Mesothelial cell of epicardium (in vitro differentiated cells): Measurements from ENCODE around the gene ST7. TPM values are rescaled to one million over a fixed set of nuclear protein-coding genes. Genes with fewer than 3 reads are reported as not detected.

Experiments
- DNase-seq, 2 experiments: peaks; one replicate each; pipeline ENCODE4 v3.0.0; 2021; ENCODE audit warnings: low spot score in 2 of 2; ENCODE audit not compliant: unreplicated experiment in 2 of 2
- H3K27ac Mint-ChIP-seq: 2 replicates; pipeline ENCODE4 v1.8.0; 2021; ENCODE audit warnings: mixed read lengths
- H3K27me3 Mint-ChIP-seq: 2 replicates; pipeline ENCODE4 v1.8.0; 2021; ENCODE audit warnings: low read depth, mixed read lengths
- H3K36me3 Mint-ChIP-seq: 2 replicates; pipeline ENCODE4 v1.8.0; 2021; ENCODE audit warnings: mixed read lengths
- H3K4me1 Mint-ChIP-seq: 2 replicates; pipeline ENCODE4 v1.8.0; 2021; ENCODE audit warnings: mixed read lengths
- H3K4me3 Mint-ChIP-seq: 2 replicates; pipeline ENCODE4 v1.8.0; 2021; ENCODE audit warnings: mild to moderate bottlenecking, moderate library complexity, mixed read lengths
- H3K9me3 Mint-ChIP-seq: 2 replicates; pipeline ENCODE4 v1.8.0; 2021; ENCODE audit warnings: mixed read lengths
- total RNA-seq: library from RNA; stranded (reverse); gene quantifications from 3 replicates; pipeline ENCODE4 v1.2.1, GENCODE V29; 2021
- TF ChIP-seq, protein P1 (sequence below): fragments of 200-600 bp; sonication (generic); IDR thresholded peaks from one replicate; pipeline ENCODE4 v1.5.0; 2021; ENCODE audit warnings: antibody characterized with exemption; ENCODE audit not compliant: unreplicated experiment

The ST7 gene
- total RNA-seq, 1 donor from 2014 or later, result 40.5 TPM

- Mint-ChIP-seq H3K27ac (peak overlapping the region; percentile 64), H3K36me3 (peaks cover 10% of the 10 kb centered on the region), H3K9me3 (peaks cover 8% of the 10 kb centered on the region), H3K4me3 (no peak overlapping the region), H3K27me3 (no peaks in the 10 kb centered on the region), H3K4me1 (peaks cover 31% of the 10 kb centered on the region)
- TF ChIP-seq, protein P1, sequence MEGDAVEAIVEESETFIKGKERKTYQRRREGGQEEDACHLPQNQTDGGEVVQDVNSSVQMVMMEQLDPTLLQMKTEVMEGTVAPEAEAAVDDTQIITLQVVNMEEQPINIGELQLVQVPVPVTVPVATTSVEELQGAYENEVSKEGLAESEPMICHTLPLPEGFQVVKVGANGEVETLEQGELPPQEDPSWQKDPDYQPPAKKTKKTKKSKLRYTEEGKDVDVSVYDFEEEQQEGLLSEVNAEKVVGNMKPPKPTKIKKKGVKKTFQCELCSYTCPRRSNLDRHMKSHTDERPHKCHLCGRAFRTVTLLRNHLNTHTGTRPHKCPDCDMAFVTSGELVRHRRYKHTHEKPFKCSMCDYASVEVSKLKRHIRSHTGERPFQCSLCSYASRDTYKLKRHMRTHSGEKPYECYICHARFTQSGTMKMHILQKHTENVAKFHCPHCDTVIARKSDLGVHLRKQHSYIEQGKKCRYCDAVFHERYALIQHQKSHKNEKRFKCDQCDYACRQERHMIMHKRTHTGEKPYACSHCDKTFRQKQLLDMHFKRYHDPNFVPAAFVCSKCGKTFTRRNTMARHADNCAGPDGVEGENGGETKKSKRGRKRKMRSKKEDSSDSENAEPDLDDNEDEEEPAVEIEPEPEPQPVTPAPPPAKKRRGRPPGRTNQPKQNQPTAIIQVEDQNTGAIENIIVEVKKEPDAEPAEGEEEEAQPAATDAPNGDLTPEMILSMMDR, result no peak
- DNase-seq, result no peak
Observed at GRCh38 chr7:117034851-117035464, 81.7 kb downstream of the ST7 start.

DNA sequence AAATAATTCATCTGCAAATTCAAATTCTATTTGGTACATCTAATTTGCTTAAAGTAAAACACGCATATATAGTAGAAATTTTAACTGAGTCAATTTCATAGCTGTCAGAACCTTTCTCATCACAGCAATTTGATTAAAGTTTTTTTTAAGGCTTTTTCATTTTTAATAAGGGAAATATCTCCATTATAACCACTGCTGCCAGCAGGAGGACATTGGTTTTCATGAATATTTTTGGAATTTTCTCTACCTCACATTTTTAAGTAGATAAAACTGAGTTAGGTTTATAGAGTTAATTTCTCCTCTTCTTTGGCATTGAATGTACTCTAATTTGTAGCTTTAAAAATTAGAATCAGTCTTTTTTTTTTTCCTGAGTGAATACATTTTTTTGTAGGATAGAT, 82.2 kb downstream of the ST7 start:
- TF ChIP-seq, protein P1, result no peak
- Mint-ChIP-seq H3K27ac (no peak overlapping the region), H3K4me1 (peaks cover 31% of the 10 kb centered on the region), H3K36me3 (peaks cover 6% of the 10 kb centered on the region), H3K27me3 (no peaks in the 10 kb centered on the region), H3K4me3 (no peak overlapping the region), H3K9me3 (peaks cover 5% of the 10 kb centered on the region)
- DNase-seq, result no peak

GRCh38 chr7:117036053-117036669, 82.9 kb downstream of the ST7 start:
- Mint-ChIP-seq H3K4me3 (no peak overlapping the region), H3K27me3 (no peaks in the 10 kb centered on the region), H3K27ac (peak overlapping the region; percentile 5), H3K4me1 (peaks cover 31% of the 10 kb centered on the region), H3K9me3 (no peaks in the 10 kb centered on the region), H3K36me3 (no peaks in the 10 kb centered on the region)
- DNase-seq, result no peak
- TF ChIP-seq, protein P1, result no peak

DNA sequence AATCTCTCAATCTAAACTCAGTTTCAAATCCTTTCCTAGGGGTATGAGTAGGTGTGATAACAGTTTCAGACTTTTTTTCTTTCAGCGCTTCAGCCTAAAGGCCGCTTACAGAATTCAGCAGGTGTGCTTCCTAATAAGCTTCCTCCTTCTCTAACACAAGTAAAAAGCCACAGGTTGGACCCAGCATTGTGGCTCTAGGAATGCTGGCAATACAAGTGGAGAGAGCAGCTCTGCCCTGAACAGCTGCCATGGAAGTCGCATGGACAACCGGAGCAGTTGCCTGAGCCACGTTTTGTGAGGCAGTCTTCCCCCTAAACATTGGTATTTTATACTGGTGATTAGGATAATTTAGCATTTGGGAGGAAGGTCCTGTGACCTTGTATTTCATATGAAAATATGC, 83.5 kb downstream of the ST7 start:
- Mint-ChIP-seq H3K27me3 (no peaks in the 10 kb centered on the region), H3K36me3 (peaks cover 3% of the 10 kb centered on the region), H3K9me3 (peaks cover 4% of the 10 kb centered on the region), H3K27ac (no peak overlapping the region), H3K4me3 (no peak overlapping the region), H3K4me1 (peaks cover 31% of the 10 kb centered on the region)
- DNase-seq, result no peak
- TF ChIP-seq, protein P1, result no peak

- Mint-ChIP-seq H3K27ac (no peak overlapping the region), H3K27me3 (no peaks in the 10 kb centered on the region), H3K36me3 (peaks cover 3% of the 10 kb centered on the region), H3K4me1 (peaks cover 31% of the 10 kb centered on the region), H3K9me3 (peaks cover 5% of the 10 kb centered on the region), H3K4me3 (no peak overlapping the region)
- DNase-seq, result no peak
- TF ChIP-seq, protein P1, result no peak
Observed at GRCh38 chr7:117038408-117038807, 85.1 kb downstream of the ST7 start.
